Calu3 (cell line): ENCODE measurements around the gene ABHD17A. TPM values are rescaled to one million over a fixed set of nuclear protein-coding genes. Genes with fewer than 3 reads are reported as not detected.

Source experiments
- BruUV-seq: library from RNA; stranded (reverse); fragments of 400-500 nt; replicated peaks from 2 replicates; lab custom pipeline; 2021; lab: Mats Ljungman, UMichigan
- CTCF ChIA-PET: fragments of 300-600 bp; sonication (Branson Sonifier 250); formaldehyde crosslinking; loops from one replicate; lab custom pipeline; 2022; ENCODE audit warnings: antibody characterized with exemption; lab: Charles Lee
- DNase-seq: peaks from one replicate; pipeline ENCODE4 v3.0.0; 2022
- H3K27ac Mint-ChIP-seq: one replicate; pipeline ENCODE4 v1.8.0; 2022; ENCODE audit warnings: mixed read lengths; ENCODE audit not compliant: unreplicated experiment
- H3K27me3 Mint-ChIP-seq: one replicate; pipeline ENCODE4 v1.8.0; 2022; ENCODE audit warnings: mixed read lengths; ENCODE audit not compliant: unreplicated experiment
- H3K36me3 Mint-ChIP-seq: one replicate; pipeline ENCODE4 v1.8.0; 2022; ENCODE audit warnings: mild to moderate bottlenecking, moderate library complexity, mixed read lengths; ENCODE audit not compliant: insufficient read depth, unreplicated experiment
- H3K4me1 Mint-ChIP-seq: one replicate; pipeline ENCODE4 v1.8.0; 2022; ENCODE audit warnings: mild to moderate bottlenecking, low read depth, mixed read lengths; ENCODE audit not compliant: unreplicated experiment
- H3K4me3 Mint-ChIP-seq: one replicate; pipeline ENCODE4 v1.8.0; 2022; ENCODE audit warnings: mild to moderate bottlenecking, low read depth, moderate library complexity, mixed read lengths; ENCODE audit not compliant: unreplicated experiment
- H3K9me3 Mint-ChIP-seq: one replicate; pipeline ENCODE4 v1.8.0; 2022; ENCODE audit warnings: low read depth, mixed read lengths; ENCODE audit not compliant: unreplicated experiment
- intact Hi-C: fragments of 100-400 bp; cut with micrococcal nuclease; formaldehyde crosslinking; loops from one replicate; pipeline ENCODE4 v1.10.0; 2022; ENCODE audit not compliant: unreplicated experiment
- total RNA-seq: library from RNA; stranded (reverse); gene quantifications from 2 replicates; pipeline ENCODE4 v1.2.3, GENCODE V29; 2022
- TF ChIP-seq, protein P1 (sequence below): fragments of 200-600 bp; IDR thresholded peaks from one replicate; pipeline ENCODE4 v1.8.0; 2022; ENCODE audit warnings: antibody characterized with exemption; ENCODE audit not compliant: unreplicated experiment

The ABHD17A gene
- total RNA-seq, 1 experiment from 2014 or later = 35.2 TPM

DNA sequence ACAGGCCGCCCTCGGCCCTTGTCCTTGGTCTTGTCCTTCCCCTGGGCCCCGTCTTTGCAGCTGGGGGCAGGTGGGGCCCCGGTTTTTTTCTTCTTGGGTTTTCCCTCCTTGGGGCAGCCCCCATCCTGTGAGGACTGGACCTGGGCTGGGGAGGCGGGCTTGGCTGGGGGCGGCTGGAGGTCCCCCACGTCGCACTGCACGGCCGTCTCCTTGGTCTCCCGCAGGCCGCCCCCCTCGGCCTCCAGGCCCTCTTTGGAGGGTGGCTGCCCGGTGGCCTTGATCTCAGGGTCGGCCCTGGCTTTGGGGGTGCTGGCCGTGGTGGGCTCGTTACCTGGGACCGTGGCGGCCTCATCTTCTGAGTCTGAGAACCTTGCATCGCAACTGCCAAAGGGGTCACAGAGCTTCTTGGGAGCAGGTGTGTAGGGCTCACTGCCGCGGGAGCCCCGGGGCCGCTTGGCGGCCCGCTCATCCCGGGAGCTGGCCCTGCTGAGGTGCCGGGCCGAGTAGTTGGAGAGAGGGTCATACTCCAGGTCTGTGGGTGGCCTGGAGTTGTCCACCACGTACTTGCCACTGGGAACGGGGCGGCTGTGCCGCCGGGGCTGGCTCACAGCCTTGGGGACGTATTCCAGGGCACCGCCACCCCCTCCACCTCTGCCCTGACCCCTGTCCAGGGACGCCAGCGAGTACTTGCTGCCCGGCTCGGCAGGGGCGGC lies 57.6 kb downstream of the ABHD17A start:
- H3K36me3 Mint-ChIP-seq = peaks cover 34% of the 10 kb centered on the region
- BruUV-seq = TSS peak; percentile 15
- no peak overlapping the region for H3K4me3 Mint-ChIP-seq
- H3K27me3 Mint-ChIP-seq = no peaks in the 10 kb centered on the region
- TF ChIP-seq, protein P1, sequence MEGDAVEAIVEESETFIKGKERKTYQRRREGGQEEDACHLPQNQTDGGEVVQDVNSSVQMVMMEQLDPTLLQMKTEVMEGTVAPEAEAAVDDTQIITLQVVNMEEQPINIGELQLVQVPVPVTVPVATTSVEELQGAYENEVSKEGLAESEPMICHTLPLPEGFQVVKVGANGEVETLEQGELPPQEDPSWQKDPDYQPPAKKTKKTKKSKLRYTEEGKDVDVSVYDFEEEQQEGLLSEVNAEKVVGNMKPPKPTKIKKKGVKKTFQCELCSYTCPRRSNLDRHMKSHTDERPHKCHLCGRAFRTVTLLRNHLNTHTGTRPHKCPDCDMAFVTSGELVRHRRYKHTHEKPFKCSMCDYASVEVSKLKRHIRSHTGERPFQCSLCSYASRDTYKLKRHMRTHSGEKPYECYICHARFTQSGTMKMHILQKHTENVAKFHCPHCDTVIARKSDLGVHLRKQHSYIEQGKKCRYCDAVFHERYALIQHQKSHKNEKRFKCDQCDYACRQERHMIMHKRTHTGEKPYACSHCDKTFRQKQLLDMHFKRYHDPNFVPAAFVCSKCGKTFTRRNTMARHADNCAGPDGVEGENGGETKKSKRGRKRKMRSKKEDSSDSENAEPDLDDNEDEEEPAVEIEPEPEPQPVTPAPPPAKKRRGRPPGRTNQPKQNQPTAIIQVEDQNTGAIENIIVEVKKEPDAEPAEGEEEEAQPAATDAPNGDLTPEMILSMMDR = no peak
- H3K4me1 Mint-ChIP-seq = no peaks in the 10 kb centered on the region
- no peak overlapping the region for H3K27ac Mint-ChIP-seq
- intact Hi-C loops = no loop called here
- no peak for DNase-seq
- no peaks in the 10 kb centered on the region for H3K9me3 Mint-ChIP-seq
- CTCF ChIA-PET = no interaction called here

Other genes with a start within 250 kb of the ABHD17A start
- 102 and 110 TPM in 2 replicates for gene TCF3, start 232.9 kb downstream of the ABHD17A start, total RNA-seq
- 20.0 and 25.7 TPM in 2 replicates for gene ONECUT3, start 132.0 kb downstream of the ABHD17A start, total RNA-seq
- 5.9 and 6.7 TPM in 2 replicates for gene ATP8B3, start 73.2 kb downstream of the ABHD17A start, total RNA-seq
- gene REXO1, start 37.0 kb downstream of the ABHD17A start, total RNA-seq = 34.1 and 39.5 TPM in 2 replicates
- 32.3 and 39.0 TPM in 2 replicates for gene KLF16, start 21.9 kb downstream of the ABHD17A start, total RNA-seq
- gene ADAT3, start 19.9 kb upstream of the ABHD17A start, total RNA-seq = 6.7 TPM in 2 replicates
- 64.2 and 80.5 TPM in 2 replicates for gene SCAMP4, start 19.9 kb upstream of the ABHD17A start, total RNA-seq
- gene CSNK1G2, start 55.7 kb upstream of the ABHD17A start, total RNA-seq = 54.5 and 59.2 TPM in 2 replicates
- gene BTBD2, start 130.2 kb upstream of the ABHD17A start, total RNA-seq = 65.3 and 72.3 TPM in 2 replicates
- 96.0 and 99.7 TPM in 2 replicates for gene MKNK2, start 165.7 kb upstream of the ABHD17A start, total RNA-seq
- gene MOB3A, start 210.8 kb upstream of the ABHD17A start, total RNA-seq = 13.7 and 15.8 TPM in 2 replicates
- 2.7 and 2.8 TPM in 2 replicates for gene IZUMO4, start 211.4 kb upstream of the ABHD17A start, total RNA-seq